Hepatocyte (in vitro differentiated cells): Measurements from ENCODE around the gene ALDH1A1. TPM values are rescaled to one million over a fixed set of nuclear protein-coding genes. Genes with fewer than 3 reads are reported as not detected.

Source experiments
- DNase-seq: peaks from one replicate; pipeline ENCODE4 v3.0.0-alpha.2; 2016; ENCODE audit warnings: low spot score
- H2AFZ ChIP-seq: fragments of 200-600 bp; sonication (generic); 2 replicates; pipeline ENCODE4 v1.6.0; 2016; ENCODE audit warnings: antibody characterized with exemption, mild to moderate bottlenecking
- H3K27ac ChIP-seq: fragments of 200-600 bp; sonication (generic); 2 replicates; pipeline ENCODE4 v1.5.1; 2016; ENCODE audit warnings: mild to moderate bottlenecking
- H3K27me3 ChIP-seq: fragments of 200-600 bp; sonication (generic); 2 replicates; pipeline ENCODE4 v1.6.1; 2016
- H3K36me3 ChIP-seq: fragments of 200-600 bp; sonication (generic); replicated peaks from 2 replicates; pipeline ENCODE4 v1.5.1; 2016; ENCODE audit warnings: low read depth; ENCODE audit not compliant: insufficient read depth
- H3K4me1 ChIP-seq: fragments of 200-600 bp; sonication (generic); 2 replicates; pipeline ENCODE4 v1.5.1; 2016; ENCODE audit warnings: mild to moderate bottlenecking, moderate library complexity; ENCODE audit not compliant: insufficient read depth
- H3K4me2 ChIP-seq: fragments of 200-600 bp; sonication (generic); 2 replicates; pipeline ENCODE4 v1.6.0; 2016
- H3K4me3 ChIP-seq: fragments of 200-600 bp; sonication (generic); 2 replicates; pipeline ENCODE4 v1.5.1; 2016; ENCODE audit warnings: mild to moderate bottlenecking
- H3K79me2 ChIP-seq: fragments of 200-600 bp; sonication (generic); 2 replicates; pipeline ENCODE4 v1.6.0; 2017; ENCODE audit warnings: mild to moderate bottlenecking
- H3K9me2 ChIP-seq: fragments of 200-600 bp; sonication (generic); replicated peaks from 2 replicates; pipeline ENCODE4 v1.6.0; 2017; ENCODE audit warnings: mild to moderate bottlenecking; ENCODE audit not compliant: insufficient read depth
- H3K9me3 ChIP-seq: fragments of 200-600 bp; sonication (generic); 2 replicates; pipeline ENCODE4 v1.5.1; 2016; ENCODE audit warnings: low read depth, mild to moderate bottlenecking
- H4K20me1 ChIP-seq: fragments of 200-600 bp; sonication (generic); 2 replicates; pipeline ENCODE4 v1.6.0; 2016; ENCODE audit warnings: mild to moderate bottlenecking; ENCODE audit not compliant: insufficient read depth, poor library complexity, severe bottlenecking
- EZH2 ChIP-seq: fragments of 200-600 bp; sonication (generic); IDR thresholded peaks from 2 replicates; pipeline ENCODE4 v1.6.1; 2016; ENCODE audit warnings: antibody characterized with exemption, mild to moderate bottlenecking, borderline replicate concordance
- EZH2phosphoT487 ChIP-seq: fragments of 200-600 bp; sonication (generic); IDR thresholded peaks from one replicate; pipeline ENCODE4 v1.6.1; 2018; ENCODE audit warnings: antibody characterized with exemption, mild to moderate bottlenecking, low read depth, moderate library complexity; ENCODE audit not compliant: unreplicated experiment, severe bottlenecking
- WGBS: methylation state at CpG from one replicate; pipeline ENCODE4 v1.1.6; 2016; ENCODE audit warnings: low lambda C conversion rate; ENCODE audit errors: missing lambda C conversion rate; 5-methylcytosine and 5-hydroxymethylcytosine counted together
- polyA plus RNA-seq: library from polyadenylated mRNA; unstranded; fragments of >200 nt; fragmentation: Nextera tagmentation; extraction: Ambion mirVana; gene quantifications from 2 replicates; pipeline ENCODE4 v1.2.1, GENCODE V29; 2016
- total RNA-seq: library from RNA; depleted of rRNA; stranded (reverse); fragments of >200 nt; gene quantifications from 2 replicates; pipeline ENCODE4 v1.2.3, GENCODE V29; 2014
- TF ChIP-seq, protein P1 (sequence below): fragments of 200-600 bp; sonication (generic); IDR thresholded peaks from 2 replicates; pipeline ENCODE4 v1.5.1; 2016; ENCODE audit warnings: antibody characterized with exemption, mild to moderate bottlenecking; ENCODE audit not compliant: poor library complexity

ALDH1A1 gene
- total and polyA plus RNA-seq, 2 experiments from 2014 or later = 243 to 529 TPM

DNA sequence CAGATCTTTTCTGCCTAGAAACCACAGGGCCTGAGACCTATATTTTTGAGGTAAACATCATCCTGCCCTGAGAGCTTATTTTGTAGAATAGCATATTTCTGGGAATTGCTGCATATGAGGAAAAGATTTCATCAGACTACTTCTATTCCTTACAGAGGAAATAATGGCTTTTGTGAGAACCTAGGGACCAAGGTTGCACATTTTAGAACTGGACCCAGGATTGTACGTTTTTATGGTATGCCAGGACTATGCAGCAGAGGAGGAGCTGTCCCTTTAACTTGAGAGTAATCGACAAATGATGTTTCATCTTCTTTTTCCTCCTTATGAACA is 2.2 kb upstream of the ALDH1A1 start:
- Histone ChIP-seq H3K4me3 (no peak overlapping the region), H3K27me3 (no peaks in the 10 kb centered on the region), H3K4me2 (no peak overlapping the region), H4K20me1 (no peaks in the 10 kb centered on the region), H3K36me3 (no peaks in the 10 kb centered on the region), H3K4me1 (peaks cover 14% of the 10 kb centered on the region), H3K27ac (no peak overlapping the region), H3K79me2 (peaks cover 23% of the 10 kb centered on the region), H3K9me3 (no peaks in the 10 kb centered on the region), H2AFZ (no peak overlapping the region), H3K9me2 (no peaks in the 10 kb centered on the region)
- TF ChIP-seq, protein P1, sequence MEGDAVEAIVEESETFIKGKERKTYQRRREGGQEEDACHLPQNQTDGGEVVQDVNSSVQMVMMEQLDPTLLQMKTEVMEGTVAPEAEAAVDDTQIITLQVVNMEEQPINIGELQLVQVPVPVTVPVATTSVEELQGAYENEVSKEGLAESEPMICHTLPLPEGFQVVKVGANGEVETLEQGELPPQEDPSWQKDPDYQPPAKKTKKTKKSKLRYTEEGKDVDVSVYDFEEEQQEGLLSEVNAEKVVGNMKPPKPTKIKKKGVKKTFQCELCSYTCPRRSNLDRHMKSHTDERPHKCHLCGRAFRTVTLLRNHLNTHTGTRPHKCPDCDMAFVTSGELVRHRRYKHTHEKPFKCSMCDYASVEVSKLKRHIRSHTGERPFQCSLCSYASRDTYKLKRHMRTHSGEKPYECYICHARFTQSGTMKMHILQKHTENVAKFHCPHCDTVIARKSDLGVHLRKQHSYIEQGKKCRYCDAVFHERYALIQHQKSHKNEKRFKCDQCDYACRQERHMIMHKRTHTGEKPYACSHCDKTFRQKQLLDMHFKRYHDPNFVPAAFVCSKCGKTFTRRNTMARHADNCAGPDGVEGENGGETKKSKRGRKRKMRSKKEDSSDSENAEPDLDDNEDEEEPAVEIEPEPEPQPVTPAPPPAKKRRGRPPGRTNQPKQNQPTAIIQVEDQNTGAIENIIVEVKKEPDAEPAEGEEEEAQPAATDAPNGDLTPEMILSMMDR = no peak
- TF ChIP-seq EZH2 = no peak
- no peak for TF ChIP-seq EZH2phosphoT487
- 89% methylated on average over 2 of the region's 2 CpGs for WGBS
- no peak for DNase-seq

- peaks cover 28% of the 10 kb centered on the region for H3K79me2 ChIP-seq
- H3K36me3 ChIP-seq = no peaks in the 10 kb centered on the region
- H3K9me2 ChIP-seq = no peaks in the 10 kb centered on the region
- DNase-seq = no peak
- no peak overlapping the region for H2AFZ ChIP-seq
- no peak overlapping the region for H3K27ac ChIP-seq
- no peak overlapping the region for H3K4me2 ChIP-seq
- TF ChIP-seq, protein P1 = no peak
- TF ChIP-seq EZH2 (no peak), EZH2phosphoT487 (no peak)
- no peaks in the 10 kb centered on the region for H4K20me1 ChIP-seq
- H3K27me3 ChIP-seq = no peaks in the 10 kb centered on the region
- H3K9me3 ChIP-seq = no peaks in the 10 kb centered on the region
- H3K4me3 ChIP-seq = no peak overlapping the region
- peaks cover 14% of the 10 kb centered on the region for H3K4me1 ChIP-seq
- 79% methylated on average over 4 of the region's 4 CpGs for WGBS
These were observed 1.7 kb upstream of the ALDH1A1 start for GRCh38 chr9:72954431-72955125.

GRCh38 chr9:72952381-72952690 is 517 bp downstream of the ALDH1A1 start:
- Histone ChIP-seq H3K27me3 (no peaks in the 10 kb centered on the region), H3K4me3 (peak overlapping the region; percentile 34), H3K79me2 (peaks cover 51% of the 10 kb centered on the region), H3K27ac (peak overlapping the region; percentile 54), H3K4me1 (peaks cover 29% of the 10 kb centered on the region), H4K20me1 (no peaks in the 10 kb centered on the region), H3K9me3 (no peaks in the 10 kb centered on the region), H3K4me2 (peak overlapping the region; percentile 74), H3K9me2 (no peaks in the 10 kb centered on the region), H2AFZ (peak overlapping the region; percentile 40), H3K36me3 (no peaks in the 10 kb centered on the region)
- 44% methylated on average over 3 of the region's 3 CpGs for WGBS
- TF ChIP-seq EZH2phosphoT487 = no peak
- TF ChIP-seq EZH2 = no peak
- TF ChIP-seq, protein P1 = no peak
- DNase-seq = no peak
